B cell (primary cell): ENCODE results near the gene FANCI. TPM values are rescaled to one million over a fixed set of nuclear protein-coding genes. Genes with fewer than 3 reads are reported as not detected.

ENCODE experiments used
- ATAC-seq: fragments of 200-7000 bp; cut with Tn5 transposase; one replicate; pipeline ENCODE4 v1.10.0; 2021; ENCODE audit warnings: low read depth, mild to moderate bottlenecking, moderate number of reproducible peaks, moderate library complexity
- CTCF ChIA-PET: fragments of 350-600 bp; sonication (Branson Sonifier 250); formaldehyde crosslinking; loops from one replicate; lab custom pipeline; 2021; ENCODE audit warnings: antibody characterized with exemption, inconsistent platforms; lab: Charles Lee
- POLR2A ChIA-PET: fragments of 350-600 bp; sonication (Branson Sonifier 250); formaldehyde crosslinking; loops from one replicate; lab custom pipeline; 2021; ENCODE audit warnings: antibody characterized with exemption; lab: Charles Lee
- DNase-seq: peaks from one replicate; pipeline ENCODE4 v3.0.0; 2013
- H2AFZ ChIP-seq: 2 replicates; pipeline ENCODE4 v1.6.1; 2012; ENCODE audit warnings: mild to moderate bottlenecking, low read depth, low read length; ENCODE audit not compliant: insufficient read depth, poor library complexity, severe bottlenecking
- H3K27ac ChIP-seq, 2 donors: 1 replicate in 1 of 2; 2 replicates in 1 of 2; pipeline ENCODE4 v1.5.1; 2012 to 2013; ENCODE audit warnings: low read length in 2 of 2, mild to moderate bottlenecking in 2 of 2, moderate library complexity in 1 of 2
- H3K27me3 ChIP-seq, 4 experiments: fragments of 200-600 bp in 1 of 4; sonication (generic) in 1 of 4; replicated peaks in 1 of 4; 1 replicate in 2 of 4; 2 replicates in 2 of 4; pipeline versions ENCODE4 v1.6.1 to v1.7.0; 2013 to 2016; ENCODE audit warnings: low read length in 3 of 4, mild to moderate bottlenecking in 2 of 4, mixed read lengths in 1 of 4, moderate library complexity in 1 of 4; ENCODE audit not compliant: insufficient read depth in 4 of 4, control insufficient read depth in 3 of 4; ENCODE audit errors: control extremely low read depth in 1 of 4
- H3K36me3 ChIP-seq, 2 experiments: replicated peaks in 1 of 2; 1 replicate in 1 of 2; 2 replicates in 1 of 2; pipeline versions ENCODE4 v1.6.1 to v1.7.1; 2013; ENCODE audit warnings: low read length in 1 of 2; ENCODE audit not compliant: insufficient read depth in 2 of 2, control insufficient read depth in 1 of 2; ENCODE audit errors: control extremely low read depth in 1 of 2, extremely low read depth in 1 of 2
- H3K4me1 ChIP-seq, 2 donors: fragments of 200-600 bp in 1 of 2; sonication (generic) in 1 of 2; 1 replicate in 1 of 2; 2 replicates in 1 of 2; pipeline versions ENCODE4 v1.5.1 to v1.6.1; 2013 to 2017; ENCODE audit warnings: low read length in 2 of 2; ENCODE audit not compliant: control insufficient read depth in 2 of 2, insufficient read depth in 2 of 2
- H3K4me2 ChIP-seq: replicated peaks from 2 replicates; pipeline ENCODE3; 2012; ENCODE audit warnings: mild to moderate bottlenecking, low read depth, low read length; ENCODE audit not compliant: poor library complexity, severe bottlenecking
- H3K4me3 ChIP-seq, 5 experiments: fragments of 200-600 bp in 1 of 5; sonication (generic) in 1 of 5; 1 replicate in 3 of 5; 2 replicates in 2 of 5; pipeline versions ENCODE4 v1.5.1 to v1.7.0; 2011 to 2016; ENCODE audit warnings: low read length in 4 of 5, mild to moderate bottlenecking in 4 of 5, low read depth in 2 of 5, control low read depth in 1 of 5, moderate library complexity in 1 of 5; ENCODE audit not compliant: insufficient read depth in 1 of 5; ENCODE audit errors: control extremely low read depth in 1 of 5, extremely low read depth in 1 of 5
- H3K79me2 ChIP-seq: fragments of 200-600 bp; sonication (generic); one replicate; pipeline ENCODE4 v1.6.0; 2016; ENCODE audit warnings: low read length; ENCODE audit not compliant: control insufficient read depth, insufficient read depth
- H3K9ac ChIP-seq: fragments of 200-600 bp; sonication (generic); 2 replicates; pipeline ENCODE4 v1.6.1; 2017; ENCODE audit warnings: mild to moderate bottlenecking, low read length, moderate library complexity
- H3K9me3 ChIP-seq, 3 donors: one replicate each; pipeline versions ENCODE4 v1.6.1 to v1.7.1; 2013; ENCODE audit warnings: low read length in 2 of 3; ENCODE audit not compliant: control insufficient read depth in 2 of 3, insufficient read depth in 1 of 3; ENCODE audit errors: control extremely low read depth in 1 of 3
- H4K20me1 ChIP-seq: 2 replicates; pipeline ENCODE4 v1.6.0; 2012; ENCODE audit warnings: mild to moderate bottlenecking, low read length; ENCODE audit not compliant: insufficient read depth, control insufficient read depth, poor library complexity, severe bottlenecking
- H3K27ac Mint-ChIP-seq: one replicate; pipeline ENCODE4 v1.8.0; 2021; ENCODE audit warnings: mixed read lengths
- H3K27me3 Mint-ChIP-seq: one replicate; pipeline ENCODE4 v1.8.0; 2021; ENCODE audit warnings: mixed read lengths
- H3K4me1 Mint-ChIP-seq: one replicate; pipeline ENCODE4 v1.8.0; 2021; ENCODE audit warnings: mixed read lengths
- H3K4me3 Mint-ChIP-seq: one replicate; pipeline ENCODE4 v1.8.0; 2021; ENCODE audit warnings: mixed read lengths
- H3K9me3 Mint-ChIP-seq: one replicate; pipeline ENCODE4 v1.8.0; 2022; ENCODE audit warnings: mixed read lengths; ENCODE audit not compliant: insufficient read depth
- EZH2 ChIP-seq: IDR thresholded peaks from 2 replicates; pipeline ENCODE4 v1.6.1; 2012; ENCODE audit warnings: borderline replicate concordance, low read depth, mild to moderate bottlenecking, moderate library complexity, low read length; ENCODE audit not compliant: insufficient read depth, poor library complexity, severe bottlenecking
- WGBS: methylation state at CpG from one replicate; pipeline ENCODE4 v1.1.5; 2013; ENCODE audit warnings: missing lambda C conversion rate; ENCODE audit not compliant: insufficient coverage; 5-methylcytosine and 5-hydroxymethylcytosine counted together
- intact Hi-C: fragments of 100-400 bp; cut with micrococcal nuclease; formaldehyde crosslinking; loops from one replicate; pipeline ENCODE4 v1.10.0; 2022
- polyA plus RNA-seq: library from polyadenylated mRNA; depleted of rRNA; stranded (reverse); fragments of >200 nt; gene quantifications from 2 replicates; pipeline ENCODE4 v1.2.3, GENCODE V29; 2012
- total RNA-seq, 2 donors: library from RNA; stranded (reverse); fragments of 120-200 nt in 1 of 2; gene quantifications; 1 replicate in 1 of 2; 2 replicates in 1 of 2; pipeline versions ENCODE4 v1.2.3 to v1.2.4, GENCODE V29; 2013 to 2022
- TF ChIP-seq, protein P1 (sequence below): fragments of 200-600 bp; IDR thresholded peaks from one replicate; pipeline ENCODE4 v1.8.0; 2022; ENCODE audit warnings: antibody characterized with exemption, mild to moderate bottlenecking

FANCI gene
- total and polyA plus RNA-seq, 2 donors (not counting 1 experiment from before 2014, with no cell fraction given) = 2.7 to 14.2 TPM

DNA sequence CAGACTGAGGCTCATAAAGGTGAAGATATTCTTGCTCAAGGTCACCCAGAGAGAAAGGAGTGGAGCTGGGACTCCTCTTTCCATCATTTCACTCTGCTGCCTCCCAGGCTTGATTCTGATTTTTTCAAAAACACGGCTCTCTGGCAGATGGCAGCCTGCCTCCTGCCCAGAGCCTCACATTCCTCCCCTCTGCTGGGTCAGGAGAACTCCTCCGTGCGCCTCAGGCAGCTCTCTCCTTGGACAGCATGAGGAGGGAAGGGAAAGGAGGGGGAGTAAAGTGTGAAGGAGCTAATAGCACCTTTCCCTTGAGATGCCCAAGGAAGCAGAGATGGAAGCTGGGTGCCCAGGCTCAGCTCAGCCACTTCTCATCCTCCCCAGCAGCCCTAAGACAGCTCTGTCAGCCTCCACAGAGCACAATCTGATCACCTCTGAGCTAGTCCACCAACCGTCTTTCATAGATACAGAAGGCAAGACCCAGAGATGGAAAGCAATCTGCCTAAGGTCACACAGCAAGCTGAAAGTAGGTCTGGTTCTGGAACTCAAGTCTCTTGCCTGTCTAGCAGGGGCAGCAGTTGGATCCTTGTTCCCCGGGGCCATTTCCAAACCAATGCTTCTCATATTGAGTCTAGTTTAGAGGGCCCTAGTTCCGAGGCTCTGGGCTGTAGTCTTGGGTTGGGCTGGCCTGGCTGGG lies 25.9 kb upstream of the FANCI start:
- Histone ChIP-seq H3K36me3 (no peaks in the 10 kb centered on the region), H2AFZ (no peak overlapping the region), H3K4me2 (no peak overlapping the region), H3K27me3 (no peaks in the 10 kb centered on the region), H3K9me3 (no peaks in the 10 kb centered on the region), H3K4me1 (no peaks in the 10 kb centered on the region), H3K4me3 (no peak overlapping the region), H4K20me1 (no peaks in the 10 kb centered on the region), H3K27ac (no peak overlapping the region), H3K9ac (no peak overlapping the region), H3K79me2 (no peaks in the 10 kb centered on the region)
- ATAC-seq = no peak
- POLR2A ChIA-PET = no interaction called here
- Mint-ChIP-seq H3K9me3 (no peaks in the 10 kb centered on the region), H3K4me1 (no peaks in the 10 kb centered on the region), H3K27ac (no peak overlapping the region), H3K27me3 (peaks cover 4% of the 10 kb centered on the region), H3K4me3 (no peak overlapping the region)
- TF ChIP-seq, protein P1, sequence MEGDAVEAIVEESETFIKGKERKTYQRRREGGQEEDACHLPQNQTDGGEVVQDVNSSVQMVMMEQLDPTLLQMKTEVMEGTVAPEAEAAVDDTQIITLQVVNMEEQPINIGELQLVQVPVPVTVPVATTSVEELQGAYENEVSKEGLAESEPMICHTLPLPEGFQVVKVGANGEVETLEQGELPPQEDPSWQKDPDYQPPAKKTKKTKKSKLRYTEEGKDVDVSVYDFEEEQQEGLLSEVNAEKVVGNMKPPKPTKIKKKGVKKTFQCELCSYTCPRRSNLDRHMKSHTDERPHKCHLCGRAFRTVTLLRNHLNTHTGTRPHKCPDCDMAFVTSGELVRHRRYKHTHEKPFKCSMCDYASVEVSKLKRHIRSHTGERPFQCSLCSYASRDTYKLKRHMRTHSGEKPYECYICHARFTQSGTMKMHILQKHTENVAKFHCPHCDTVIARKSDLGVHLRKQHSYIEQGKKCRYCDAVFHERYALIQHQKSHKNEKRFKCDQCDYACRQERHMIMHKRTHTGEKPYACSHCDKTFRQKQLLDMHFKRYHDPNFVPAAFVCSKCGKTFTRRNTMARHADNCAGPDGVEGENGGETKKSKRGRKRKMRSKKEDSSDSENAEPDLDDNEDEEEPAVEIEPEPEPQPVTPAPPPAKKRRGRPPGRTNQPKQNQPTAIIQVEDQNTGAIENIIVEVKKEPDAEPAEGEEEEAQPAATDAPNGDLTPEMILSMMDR = no peak
- no peak for TF ChIP-seq EZH2
- intact Hi-C loops = no loop called here
- no peak for DNase-seq
- WGBS = 84% methylated on average over 4 of the region's 6 CpGs
- CTCF ChIA-PET = interaction anchor here (4.8 kb wide), 1 partner anchor 11 kb away, joined by 37 read pairs; no protein-coding TSS in a partner anchor

DNA sequence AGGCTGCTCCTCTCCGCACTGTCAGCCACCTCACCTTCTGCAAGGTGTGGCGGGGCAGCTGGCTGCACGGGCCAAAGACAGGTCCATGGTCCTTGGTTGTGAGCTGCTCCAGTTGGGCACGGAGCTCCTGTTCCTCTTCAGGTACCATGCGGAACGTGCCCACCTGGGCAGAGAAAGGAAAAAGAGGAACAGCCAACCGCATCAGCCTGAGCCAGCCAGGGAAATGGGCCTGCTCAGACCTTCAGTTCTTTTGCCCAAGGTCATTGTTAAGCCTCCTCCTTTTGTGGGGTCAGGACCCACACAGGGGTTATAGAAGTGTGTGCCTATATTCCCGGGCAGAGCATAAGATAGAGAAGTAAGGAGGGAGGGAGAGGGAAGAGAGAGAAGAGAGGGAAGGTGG lies 25.2 kb upstream of the FANCI start:
- no peak for TF ChIP-seq EZH2
- TF ChIP-seq, protein P1 = no peak
- no peak overlapping the region for H3K4me2 ChIP-seq
- no peaks in the 10 kb centered on the region for H3K27me3 ChIP-seq

More for the DNA sequence above, 25.2 kb upstream of the FANCI start:
- Histone ChIP-seq H2AFZ (no peak overlapping the region), H3K36me3 (no peaks in the 10 kb centered on the region), H3K79me2 (no peaks in the 10 kb centered on the region), H3K9ac (no peak overlapping the region), H3K4me3 (no peak overlapping the region), H3K9me3 (no peaks in the 10 kb centered on the region), H4K20me1 (no peaks in the 10 kb centered on the region), H3K27ac (no peak overlapping the region), H3K4me1 (no peaks in the 10 kb centered on the region)
- 95% methylated on average over 7 of the region's 8 CpGs for WGBS
- intact Hi-C loops = no loop called here
- ATAC-seq (no peak), DNase-seq (no peak)
- Mint-ChIP-seq H3K9me3 (no peaks in the 10 kb centered on the region), H3K4me1 (no peaks in the 10 kb centered on the region), H3K27ac (no peak overlapping the region), H3K4me3 (no peak overlapping the region), H3K27me3 (peaks cover 4% of the 10 kb centered on the region)
- ChIA-PET POLR2A (no interaction called here), CTCF (interaction anchor here (4.8 kb wide), 1 partner anchor 12 kb away, joined by 37 read pairs; no protein-coding TSS in a partner anchor)
